ENCODE data around the gene SMIM10L1. TPM values are rescaled to one million over a fixed set of nuclear protein-coding genes. Genes with fewer than 3 reads are reported as not detected.

The SMIM10L1 gene
- 6.6 and 7.4 TPM in 2 replicates for total RNA-seq

DNA sequence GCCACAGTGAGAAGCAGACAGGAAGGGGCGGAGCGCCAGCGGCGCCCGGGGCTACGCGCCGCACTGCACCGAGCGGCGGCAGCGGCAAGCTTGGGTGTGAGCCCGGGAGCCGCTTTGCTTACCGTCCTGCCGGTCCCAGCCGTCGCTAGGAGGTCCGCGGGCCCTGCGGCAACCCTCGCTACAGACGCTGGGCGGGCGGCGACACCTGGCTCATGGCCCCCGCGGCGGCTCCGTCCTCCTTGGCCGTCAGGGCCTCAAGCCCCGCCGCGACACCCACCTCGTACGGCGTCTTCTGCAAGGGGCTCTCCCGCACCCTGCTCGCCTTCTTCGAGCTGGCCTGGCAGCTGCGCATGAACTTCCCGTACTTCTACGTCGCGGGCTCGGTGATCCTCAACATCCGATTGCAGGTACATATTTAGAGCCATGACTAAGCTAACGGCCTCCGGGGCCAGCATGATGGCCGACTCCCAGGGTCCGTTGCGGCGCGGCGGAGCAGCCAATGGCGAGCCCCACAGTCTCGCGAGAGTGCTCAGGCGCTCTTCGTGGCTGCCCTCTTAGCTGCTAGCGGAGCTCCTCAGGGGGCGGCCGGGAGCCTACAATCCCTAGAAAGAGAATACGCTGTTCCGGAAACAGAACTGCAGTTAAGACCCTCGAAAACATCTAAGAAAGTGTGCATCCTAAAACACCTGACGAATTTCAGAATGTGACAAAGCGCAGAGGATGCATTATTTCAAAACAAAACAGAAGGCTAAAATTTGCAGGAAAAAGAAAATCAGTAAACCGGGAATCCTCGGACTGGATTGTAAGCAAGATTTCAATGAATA lies at the start of gene SMIM10L1:
Gene SMIM10L1, plus strand, starts transcription at position 50 of the 824 bp plus-strand sequence. Its CDS starts 163 bp downstream, at position 213.
- DNase-seq, result peak; percentile 98

DNA sequence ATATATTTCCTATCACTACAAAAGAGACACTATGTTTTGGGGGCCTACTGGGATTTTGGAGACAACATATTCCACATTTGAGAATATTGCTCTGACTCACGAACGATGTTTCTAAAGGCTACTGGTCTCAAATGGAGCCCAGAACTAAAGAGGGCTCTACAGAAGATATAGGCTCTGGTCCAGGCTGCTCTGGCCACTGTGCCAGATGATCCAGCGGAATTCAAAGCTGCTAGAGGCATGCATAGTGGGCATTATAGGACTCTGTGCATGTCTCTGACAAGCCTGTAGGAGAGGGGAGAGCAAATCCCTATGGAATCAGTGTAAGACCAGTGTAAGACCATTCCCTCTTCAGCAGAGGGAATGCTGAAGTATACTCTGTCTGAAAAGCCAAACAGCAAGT lies 40.6 kb upstream of the SMIM10L1 start:
- no peak for DNase-seq

DNA sequence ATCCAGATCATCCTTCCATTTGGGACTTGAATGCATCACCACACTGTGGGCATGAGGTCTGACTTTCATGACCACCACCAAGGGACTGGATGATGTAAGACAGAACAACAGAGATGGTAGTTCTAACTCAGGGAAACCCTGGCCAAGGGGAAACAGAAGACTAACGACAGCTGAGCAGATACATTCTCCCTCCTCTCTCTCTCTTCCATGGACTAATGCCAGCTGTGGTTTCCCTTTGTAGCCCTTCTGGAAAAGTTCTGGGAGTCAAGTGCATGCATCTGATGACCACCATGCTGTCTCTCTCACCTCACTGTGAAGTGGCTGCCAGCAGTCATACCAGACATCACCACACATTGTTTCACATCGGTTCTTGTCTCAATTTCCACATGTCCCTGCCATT lies 40.0 kb upstream of the SMIM10L1 start:
- no peak for DNase-seq

DNA sequence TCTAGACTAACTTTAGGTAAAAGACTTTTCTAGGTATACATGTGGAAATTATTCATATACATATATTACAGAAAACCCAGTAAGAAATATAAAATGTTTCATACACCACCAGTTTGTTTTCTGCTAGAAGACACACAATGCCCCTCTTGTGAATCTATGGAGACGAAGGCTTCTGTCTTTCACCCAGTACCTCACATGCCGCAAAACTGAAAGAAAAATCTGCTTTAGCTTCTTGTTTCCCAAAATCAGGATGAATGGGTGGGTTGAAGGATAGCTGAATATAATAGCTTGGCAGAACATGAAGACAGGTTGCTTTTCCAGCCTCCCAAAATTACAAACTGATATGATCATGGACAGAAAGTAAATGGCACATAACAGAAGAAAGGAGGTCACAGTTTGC lies 37.8 kb upstream of the SMIM10L1 start:
- no peak for DNase-seq

DNA sequence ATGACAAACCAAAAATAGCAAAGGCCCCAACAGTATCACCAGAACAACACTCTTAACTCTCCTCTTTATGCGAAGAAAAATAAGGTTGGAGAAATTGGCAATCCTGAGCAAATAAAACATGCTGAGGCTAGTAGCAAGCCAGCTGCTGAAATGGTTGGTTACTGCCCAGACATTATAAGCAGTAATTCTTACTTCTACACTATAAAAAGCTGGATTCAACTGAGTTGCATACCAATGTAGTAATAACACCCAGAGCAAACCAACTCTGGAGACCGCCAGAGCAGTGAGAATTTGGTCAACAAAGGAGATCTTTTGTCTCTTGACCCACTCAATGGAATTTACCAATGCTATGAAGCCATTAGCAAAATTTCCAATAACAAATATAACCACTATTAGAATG lies 37.2 kb upstream of the SMIM10L1 start:
- no peak for DNase-seq

DNA sequence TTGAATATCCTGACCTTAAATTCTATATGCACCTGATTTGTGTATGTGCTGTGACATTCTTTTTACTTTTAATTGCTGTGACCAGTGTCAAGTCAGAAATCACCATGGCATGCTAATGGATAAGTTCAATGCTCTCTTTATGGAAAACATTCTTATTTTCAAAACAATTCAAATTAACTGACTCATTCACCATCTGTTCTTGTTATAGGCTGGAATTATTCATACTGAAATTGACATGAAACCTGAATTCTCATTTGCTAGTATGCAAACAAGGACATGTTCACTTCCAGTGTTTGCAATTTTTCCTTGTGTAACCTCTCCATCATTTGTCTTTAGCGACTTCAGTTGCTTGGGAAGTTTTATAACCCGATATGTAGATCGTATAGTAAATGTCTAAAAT lies 36.7 kb upstream of the SMIM10L1 start, which contains the start of gene TAS2R30:
Gene TAS2R30, minus strand, starts transcription at position 340 of the 400 bp plus-strand sequence. CDS start 400 bp downstream, outside the sequence.
- DNase-seq, result no peak

DNA sequence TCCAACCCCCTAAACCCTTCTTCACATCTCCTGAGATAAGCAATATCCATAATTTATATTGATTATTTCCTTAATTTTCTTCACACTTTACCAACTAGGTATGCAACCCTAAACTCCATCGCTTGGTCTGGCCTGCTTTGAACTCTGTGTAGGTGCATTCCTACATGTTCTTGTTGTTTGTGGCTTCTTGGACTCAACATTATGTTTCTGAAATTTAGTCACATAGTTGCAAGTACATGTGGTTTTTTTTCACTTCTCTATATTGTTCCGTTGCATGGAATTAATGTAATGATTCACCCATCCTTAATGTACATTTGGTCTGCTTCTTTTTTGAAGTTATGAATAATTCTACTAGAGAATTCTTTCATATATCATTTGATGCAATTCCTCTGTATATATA lies 34.9 kb upstream of the SMIM10L1 start:
- no peak for DNase-seq

DNA sequence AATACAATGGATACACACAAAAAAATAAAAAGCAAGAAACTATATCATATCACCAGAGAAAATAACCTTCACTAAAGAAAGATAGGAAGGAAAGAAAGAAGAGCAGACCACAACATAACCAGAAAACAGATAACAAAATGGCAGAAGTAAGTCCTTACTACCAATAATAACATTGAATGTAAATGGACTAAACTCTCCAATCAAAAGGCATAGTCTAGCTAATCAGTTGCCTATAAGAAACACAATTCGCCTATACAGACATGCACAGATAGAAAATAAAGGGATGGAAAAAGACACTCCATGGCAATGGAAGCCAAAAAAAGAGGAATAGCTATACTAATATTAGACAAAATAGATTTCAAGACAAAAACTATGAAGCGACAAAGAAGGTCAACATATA lies 27.6 kb upstream of the SMIM10L1 start:
- DNase-seq, result no peak

DNA sequence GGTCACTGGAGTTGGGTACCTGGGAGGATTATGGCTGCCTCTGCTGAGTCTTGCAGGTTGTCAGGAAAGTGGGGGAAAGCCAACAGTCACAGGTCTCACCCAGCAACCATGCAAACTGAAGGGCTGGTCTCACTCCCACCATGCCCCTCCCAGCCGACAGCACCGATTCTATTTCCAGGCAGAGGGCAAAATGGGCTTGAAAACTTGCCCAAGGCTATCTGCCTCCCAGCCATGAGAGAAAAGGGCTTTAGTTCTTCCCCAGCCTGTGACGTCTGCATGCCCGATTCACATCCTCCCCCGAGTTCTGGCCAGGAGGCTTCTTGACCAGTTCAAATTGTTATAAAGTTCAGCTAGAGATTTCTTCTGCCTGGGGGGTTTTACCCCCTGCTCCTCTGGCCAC lies 26.7 kb upstream of the SMIM10L1 start:
- DNase-seq, result no peak

DNA sequence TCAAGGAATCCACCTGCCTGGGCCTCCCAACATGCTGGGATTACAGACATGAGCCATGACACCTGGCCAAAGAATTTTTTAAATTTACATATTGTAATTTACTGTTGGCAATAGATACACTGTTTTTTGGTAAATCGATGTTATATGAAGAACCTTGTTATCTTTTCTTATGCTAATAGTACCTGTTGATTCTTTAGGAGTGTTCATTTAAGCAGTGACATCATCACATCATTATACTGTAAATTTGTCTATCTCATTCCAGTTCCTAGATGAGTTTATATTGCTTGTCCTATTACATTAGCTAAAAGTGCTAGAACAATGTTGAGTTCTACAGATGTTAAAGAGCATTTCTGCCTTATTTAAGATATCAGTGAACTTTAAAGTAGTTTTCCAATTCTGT lies 23.6 kb upstream of the SMIM10L1 start:
- DNase-seq, result no peak

DNA sequence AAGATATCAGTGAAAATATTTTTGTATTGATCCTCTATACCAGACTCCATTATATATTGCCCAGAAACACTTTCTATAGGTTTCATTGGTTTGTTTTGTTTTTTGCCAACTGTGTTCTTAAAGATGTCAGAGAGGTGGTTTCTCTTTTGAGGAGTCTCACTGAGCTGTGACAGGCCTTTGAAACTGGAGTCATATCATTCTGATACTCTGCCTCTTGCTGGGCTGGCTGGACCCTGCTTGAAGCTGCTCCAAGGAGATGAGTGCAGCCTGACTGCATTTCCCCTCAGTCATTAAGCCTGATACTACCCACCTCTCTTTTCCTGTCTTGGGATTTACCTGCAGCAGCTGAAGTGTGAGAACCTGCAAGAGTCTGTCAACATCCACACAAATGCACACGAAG lies 20.2 kb upstream of the SMIM10L1 start:
- DNase-seq, result no peak

DNA sequence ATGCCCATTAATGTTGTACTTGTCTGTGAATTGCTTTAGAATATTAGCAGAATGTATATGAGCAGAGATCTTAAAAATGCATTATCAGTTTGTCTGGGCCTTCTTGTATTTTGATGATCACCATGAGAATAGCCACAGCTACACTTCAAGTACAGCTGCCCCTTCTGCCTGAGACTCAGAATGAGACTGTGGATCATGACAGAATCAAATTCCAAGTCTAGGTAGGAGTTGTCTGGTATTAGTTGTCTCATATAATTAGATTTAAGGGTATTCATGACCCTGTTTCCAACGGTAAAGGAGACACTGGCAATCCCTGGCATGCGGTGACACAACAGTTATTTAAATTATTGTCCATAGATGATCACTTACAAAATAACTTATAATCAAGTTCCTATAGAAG lies 18.3 kb upstream of the SMIM10L1 start:
- DNase-seq, result no peak

DNA sequence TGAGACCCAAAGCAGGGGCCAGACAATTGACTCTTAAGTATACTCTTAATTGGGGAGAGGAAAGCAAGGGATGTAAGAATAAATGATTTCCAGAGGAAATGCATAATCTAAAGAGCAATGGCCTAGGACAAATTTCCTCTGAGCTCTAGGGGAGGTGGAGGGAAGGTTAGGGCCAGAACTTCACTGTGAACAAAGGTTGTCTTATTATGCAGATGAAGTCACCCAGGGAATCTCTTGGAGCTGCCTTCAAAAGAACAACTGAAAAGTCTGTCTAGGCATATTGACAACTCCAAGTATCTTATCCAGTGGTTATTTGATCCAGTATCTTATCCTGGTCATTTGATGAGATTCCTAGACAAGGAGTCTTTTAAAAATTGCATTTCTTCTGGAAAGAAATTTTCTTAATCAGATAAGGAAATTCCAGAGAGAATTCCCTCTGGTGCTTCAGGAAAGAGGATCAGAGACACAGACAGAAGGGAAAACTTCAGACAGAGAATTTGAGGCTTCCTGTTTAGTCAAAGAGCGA lies 16.5 kb upstream of the SMIM10L1 start:
- DNase-seq, result no peak

DNA sequence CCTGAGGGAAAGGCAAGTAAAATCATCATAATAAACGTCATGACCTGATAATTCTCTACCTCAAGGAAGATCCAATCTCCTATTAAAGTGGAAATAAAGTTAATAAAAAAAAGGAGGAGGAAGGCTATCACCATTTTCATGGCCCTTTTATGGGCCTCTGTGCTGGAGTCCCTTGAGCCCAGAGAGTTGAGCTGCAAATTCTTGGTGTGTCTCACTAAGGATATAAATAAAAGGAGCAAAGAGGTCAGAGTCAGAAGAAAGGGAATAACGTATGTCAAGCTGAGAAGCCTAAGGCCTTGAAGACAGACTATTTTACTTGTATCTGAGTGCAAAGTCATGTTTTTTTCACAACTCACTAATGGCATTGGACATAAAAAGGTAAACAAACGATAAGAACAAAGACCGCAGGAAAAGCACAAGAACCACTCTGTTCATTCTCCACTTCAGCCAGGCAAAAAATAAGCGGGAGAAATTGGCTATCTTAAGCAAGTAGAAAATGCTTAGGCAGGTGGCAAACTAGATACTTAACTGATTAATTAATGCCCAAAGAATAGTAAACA lies 12.0 kb upstream of the SMIM10L1 start:
- no peak for DNase-seq

DNA sequence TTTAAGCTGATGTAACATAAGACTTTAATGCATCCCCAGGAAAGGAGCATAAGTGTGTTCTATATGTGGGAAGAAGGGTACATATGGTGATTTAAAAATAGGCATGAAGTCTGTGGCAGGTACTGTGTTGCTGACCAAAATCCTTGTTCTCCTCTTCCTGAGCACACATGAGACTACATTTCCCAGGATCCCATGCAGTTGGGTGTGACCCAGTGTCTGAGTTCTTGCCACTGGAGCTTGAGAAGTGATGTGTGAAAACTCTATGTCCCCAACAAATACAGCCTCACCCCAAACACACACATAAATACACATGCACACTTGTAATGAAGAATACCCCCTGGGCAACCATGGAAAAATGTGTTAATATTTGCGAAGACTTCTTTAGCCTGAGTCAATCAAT lies 8.5 kb upstream of the SMIM10L1 start:
- no peak for DNase-seq

DNA sequence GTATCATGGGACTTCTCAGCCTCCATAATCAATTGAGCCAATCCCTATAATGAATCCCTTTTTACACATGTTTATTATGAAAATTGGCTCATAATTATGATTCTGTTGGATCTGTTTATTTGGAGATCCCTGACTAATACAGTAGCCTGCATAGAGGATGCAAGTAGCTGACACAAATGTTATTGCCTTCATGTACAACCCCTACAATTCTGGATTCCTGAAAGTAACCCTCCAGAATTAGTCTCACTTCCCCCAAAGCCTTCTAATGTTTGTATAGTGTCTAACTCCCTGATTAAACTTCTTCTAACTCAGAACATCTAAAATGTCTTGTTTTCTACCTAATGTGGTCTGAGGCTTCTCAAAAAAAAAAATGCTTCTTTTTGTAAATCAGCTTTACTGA lies 6.6 kb upstream of the SMIM10L1 start:
- DNase-seq, result no peak

DNA sequence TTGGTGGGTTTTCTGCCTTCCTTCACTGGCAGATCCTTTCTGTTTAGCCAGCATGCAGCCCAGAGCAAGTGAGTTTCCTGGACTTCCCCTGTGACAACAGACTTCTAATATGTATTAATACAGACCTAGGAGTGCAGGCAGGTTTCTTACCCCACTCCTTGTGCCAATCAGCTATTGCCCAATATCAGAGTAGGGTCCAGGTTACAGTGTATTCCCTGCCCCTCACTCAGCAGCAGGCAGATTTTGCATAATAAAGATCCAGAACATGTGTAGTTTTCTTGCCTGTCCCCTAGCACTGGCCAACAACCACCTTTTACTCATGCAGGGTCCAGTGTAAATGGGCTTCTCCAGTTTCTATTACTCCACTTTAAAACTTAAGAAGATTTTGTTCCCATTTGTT lies 4.7 kb upstream of the SMIM10L1 start:
- DNase-seq, result no peak

DNA sequence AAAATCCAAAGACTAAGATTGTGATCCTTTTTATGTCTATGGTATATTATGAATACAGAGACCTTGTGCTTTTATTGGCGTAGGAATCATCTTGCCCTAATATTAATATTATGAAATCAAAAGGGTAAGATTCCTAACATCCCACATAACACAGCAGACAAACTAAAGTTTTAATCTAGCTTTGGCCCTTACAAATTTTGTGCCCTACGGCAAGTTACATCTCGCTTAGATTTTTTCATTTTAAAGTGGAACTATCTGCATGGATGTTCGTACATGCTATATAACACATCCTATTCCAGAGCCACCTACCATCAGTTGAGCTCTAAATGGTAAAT lies 217 bp upstream of the SMIM10L1 start:
- DNase-seq, result no peak

DNA sequence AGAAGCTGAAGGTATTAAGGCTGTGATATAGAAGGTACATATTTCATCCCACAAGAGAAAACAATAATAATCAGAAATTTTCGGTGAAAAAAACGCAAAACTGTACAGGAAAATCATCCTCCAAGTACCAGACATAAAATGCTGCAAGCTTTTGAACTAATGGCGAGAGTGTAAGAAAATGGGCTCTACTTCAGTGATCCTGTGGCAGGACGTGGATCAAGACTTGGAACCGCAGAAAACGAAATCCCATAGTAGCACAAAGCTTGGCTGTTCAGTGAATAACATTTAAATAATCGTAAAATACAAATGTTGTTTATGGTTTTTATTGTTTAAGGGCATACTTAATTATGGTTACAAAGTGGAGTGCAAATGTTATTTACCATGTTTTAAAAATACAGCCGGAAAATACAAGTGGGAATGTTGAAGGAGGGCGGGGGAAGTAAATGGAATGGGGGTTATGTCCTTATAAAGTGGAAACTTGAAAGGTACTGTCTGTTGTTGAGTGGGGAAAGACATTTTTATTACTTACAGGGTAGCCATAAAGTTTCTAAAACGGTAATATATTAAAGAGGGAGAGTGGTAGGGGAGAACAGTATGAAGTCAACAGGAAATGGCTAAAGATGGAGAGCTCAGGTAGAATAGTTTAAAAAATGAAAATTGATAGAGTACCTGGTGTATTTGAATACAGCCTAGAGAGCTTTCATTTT lies 1.1 kb downstream of the SMIM10L1 start:
- DNase-seq, result peak; percentile 45

DNA sequence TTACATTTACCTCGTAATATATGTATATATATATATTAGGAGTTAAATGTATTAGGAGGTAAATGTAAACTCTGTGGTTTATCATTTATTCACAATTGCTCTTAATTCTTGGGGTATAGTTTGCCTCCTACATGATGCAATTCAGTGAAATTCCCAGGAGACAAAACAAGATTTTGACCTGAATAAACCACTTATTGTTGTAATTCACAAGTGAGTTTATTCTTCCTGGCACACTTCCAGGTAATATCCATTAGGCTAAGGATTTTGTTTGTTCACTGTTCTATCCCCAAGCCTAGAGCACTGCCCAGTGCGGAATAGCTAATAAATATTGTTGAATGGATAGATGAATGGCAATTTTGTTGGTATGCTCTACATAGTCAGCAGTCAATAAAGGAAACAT lies 3.0 kb downstream of the SMIM10L1 start:
- peak; percentile 17 for DNase-seq

DNA sequence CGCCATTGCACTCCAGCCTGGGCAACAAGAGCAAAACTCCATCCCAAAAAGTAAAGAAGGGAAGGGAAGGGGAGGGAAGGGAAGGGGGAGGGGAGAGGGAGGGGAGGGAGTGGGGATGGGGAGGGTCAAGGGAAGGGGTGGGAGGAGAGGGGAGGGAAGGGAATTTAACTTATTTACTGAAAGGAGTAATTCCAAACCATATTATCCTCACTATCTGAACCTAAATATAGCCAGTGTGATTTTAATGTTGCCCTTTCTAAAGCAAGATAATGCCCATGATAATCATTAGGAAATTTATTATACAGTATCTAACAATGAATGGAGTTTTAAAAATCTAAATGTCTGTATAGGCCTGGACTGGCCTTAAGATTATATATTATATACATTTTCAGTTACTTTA lies 7.3 kb downstream of the SMIM10L1 start:
- DNase-seq, result no peak

DNA sequence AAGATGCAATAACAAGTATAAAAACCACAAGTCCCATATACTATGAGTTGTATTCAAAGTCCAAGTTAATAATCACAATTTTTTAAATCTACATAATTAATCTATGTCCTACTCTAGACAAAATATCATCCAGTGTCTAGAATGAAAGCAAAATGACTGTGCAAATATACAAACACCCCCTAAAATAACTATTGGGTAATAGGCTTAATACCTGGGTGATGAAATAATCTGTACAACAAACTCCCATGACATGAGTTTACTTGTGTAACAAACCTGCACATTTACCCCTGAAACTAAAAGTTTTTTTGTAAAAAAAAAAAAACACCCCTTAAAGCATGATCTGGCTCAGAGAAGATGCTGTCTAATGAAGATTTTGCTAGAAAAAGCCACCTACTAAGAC lies 11.5 kb downstream of the SMIM10L1 start:
- no peak for DNase-seq

DNA sequence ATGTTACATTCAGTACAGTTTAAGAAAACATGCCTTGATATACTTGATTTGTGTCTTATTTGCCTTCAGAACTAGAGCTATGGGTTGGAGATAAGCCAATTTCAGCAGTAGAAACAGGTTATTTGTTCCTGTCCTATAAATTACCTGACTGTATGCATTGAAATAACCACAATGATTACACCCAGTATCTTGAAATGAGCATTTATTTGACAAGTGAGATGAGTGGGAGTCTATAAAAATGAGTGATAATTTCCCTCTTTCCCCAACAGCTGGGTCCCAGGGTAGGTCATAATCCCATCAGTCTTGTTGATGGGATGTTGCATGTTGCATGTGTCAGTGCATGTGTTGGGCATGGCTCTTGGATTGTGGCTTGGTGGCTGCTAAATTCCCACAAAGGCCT lies 12.0 kb downstream of the SMIM10L1 start:
- DNase-seq, result no peak

DNA sequence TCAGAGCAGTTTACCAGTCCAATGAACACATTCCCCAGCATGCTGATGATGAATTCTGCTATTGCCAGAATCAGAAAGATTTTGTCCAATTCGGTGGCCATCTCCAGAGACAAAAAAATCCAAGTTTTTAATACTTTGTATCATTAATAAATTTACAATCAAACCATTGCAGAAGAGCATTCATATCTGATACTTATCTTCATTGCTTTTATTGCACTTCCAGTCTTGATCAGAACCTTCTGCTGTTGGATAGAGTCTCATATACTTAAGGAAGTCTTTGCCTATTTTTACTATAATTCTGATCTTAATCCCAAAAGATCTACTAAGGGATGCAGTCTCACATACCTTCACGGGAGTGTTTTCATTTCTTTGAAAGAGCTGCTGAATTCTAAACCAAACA lies 15.8 kb downstream of the SMIM10L1 start, which contains the start of gene TAS2R42:
Gene TAS2R42, minus strand, starts transcription at position 101 of the 400 bp plus-strand sequence. Its CDS starts 0 bp downstream, at position 101.
- DNase-seq, result no peak

Data from dermis blood vessel endothelial cell (primary cell).